K562 (cell line): ENCODE results near the gene ZNF410.

ENCODE experiments used
- CHD2 ChIP-seq: IDR thresholded peaks from 2 replicates; pipeline ENCODE4 v1.6.1; 2011; ENCODE audit warnings: low read depth, low read length
- CTCF ChIP-seq, 3 experiments: IDR thresholded peaks in 2 of 3; conservative IDR thresholded peaks in 1 of 3; 2 replicates each; pipeline ENCODE4 v1.5.1; 2011 to 2012; ENCODE audit warnings: low read length in 3 of 3, mild to moderate bottlenecking in 3 of 3, control low read depth in 2 of 3, improper control_type of control experiment in 1 of 3, inconsistent platforms in 1 of 3, low read depth in 1 of 3, mixed read lengths in 1 of 3, moderate library complexity in 1 of 3; ENCODE audit not compliant: insufficient read depth in 2 of 3
- FOXA3 ChIP-seq, 2 experiments: fragments of 450-650 bp in 1 of 2; sonication (generic) in 1 of 2; formaldehyde crosslinking; IDR thresholded peaks in 1 of 2; conservative IDR thresholded peaks in 1 of 2; 2 replicates each; pipeline versions ENCODE4 v1.4.0 to v1.8.0; 2020 to 2022; ENCODE audit warnings: mild to moderate bottlenecking in 2 of 2, missing genetic modification reagents in 1 of 2
- MEIS2 ChIP-seq: fragments of 450-650 bp; IDR thresholded peaks from 2 replicates; pipeline ENCODE4 v1.6.1; 2014; ENCODE audit warnings: mild to moderate bottlenecking; ENCODE audit not compliant: partially characterized antibody
- MTF1 ChIP-seq: fragments of 250-450 bp; sonication (Bioruptor Pico); IDR thresholded peaks from 2 replicates; pipeline ENCODE4 v1.9.0; 2021; ENCODE audit warnings: moderate library complexity, mild to moderate bottlenecking, inconsistent platforms, borderline replicate concordance
- PATZ1 ChIP-seq: fragments of 250-450 bp; sonication (Bioruptor Pico); IDR thresholded peaks from 2 replicates; pipeline ENCODE4 v1.5.0; 2020; ENCODE audit warnings: mild to moderate bottlenecking, borderline replicate concordance
- POLR2AphosphoS5 ChIP-seq: IDR thresholded peaks from 2 replicates; pipeline ENCODE4 v1.6.1; 2011; ENCODE audit warnings: mild to moderate bottlenecking, low read depth, low read length, moderate library complexity; ENCODE audit not compliant: control insufficient read depth, insufficient read depth
- SAP30 ChIP-seq: fragments of 200-600 bp; sonication (generic); IDR thresholded peaks from 2 replicates; pipeline ENCODE4 v1.6.1; 2012; ENCODE audit warnings: borderline replicate concordance, low read depth, mild to moderate bottlenecking, moderate library complexity, low read length, control low read depth, inconsistent platforms; ENCODE audit not compliant: insufficient read depth, poor library complexity, severe bottlenecking
- ZKSCAN3 ChIP-seq: fragments of 250-450 bp; sonication (Bioruptor Pico); IDR thresholded peaks from 2 replicates; pipeline ENCODE4 v1.4.0; 2020
- ZNF133 ChIP-seq: fragments of 250-450 bp; sonication (Bioruptor Pico); IDR thresholded peaks from 2 replicates; pipeline ENCODE4 v1.4.0; 2020; ENCODE audit warnings: mild to moderate bottlenecking
- ZNF589 ChIP-seq: fragments of 200-800 bp; sonication (Bioruptor generic); IDR thresholded peaks from 2 replicates; pipeline ENCODE4 v1.6.1; 2016; ENCODE audit warnings: low read depth, missing genetic modification characterization, missing compliant biosample characterization

- TF ChIP-seq PATZ1 (CRISPR knock-in tag) (no peak), POLR2AphosphoS5 (no peak), CTCF (IDR thresholded peaks at IDR 0.05 in 2 of 3, conservative IDR thresholded peaks at IDR 0.05 in 1 of 3; ENCODE audit: insufficient read depth in 2 of 3, low read depth in 1 of 3, low read length in 3 of 3) (no peak), FOXA3 (CRISPR knock-in tag; conservative IDR thresholded peaks at IDR 0.05 in 1 of 2, IDR thresholded peaks at IDR 0.05 in 1 of 2) (no peak), MEIS2 (no peak), ZNF133 (CRISPR knock-in tag) (no peak), ZKSCAN3 (no peak), SAP30 (no peak), CHD2 (no peak), MTF1 (no peak), ZNF589 (CRISPR knock-in tag) (no peak)
Measured at GRCh38 chr14:73865534-73866113, 21.0 kb upstream of the ZNF410 start.
